ENCODE measurements around the gene NKX2-3. TPM values are rescaled to one million over a fixed set of nuclear protein-coding genes. Genes with fewer than 3 reads are reported as not detected.

The NKX2-3 gene
- total RNA-seq, 1 donor from 2014 or later, result not detected

GRCh38 chr10:99536338-99537085 lies 3.8 kb downstream of the NKX2-3 start:
- intact Hi-C loops (cut with DNase I), result no loop called here
- ATAC-seq (ENCODE audit: poor library complexity) (no peak), DNase-seq (no peak)

DNA sequence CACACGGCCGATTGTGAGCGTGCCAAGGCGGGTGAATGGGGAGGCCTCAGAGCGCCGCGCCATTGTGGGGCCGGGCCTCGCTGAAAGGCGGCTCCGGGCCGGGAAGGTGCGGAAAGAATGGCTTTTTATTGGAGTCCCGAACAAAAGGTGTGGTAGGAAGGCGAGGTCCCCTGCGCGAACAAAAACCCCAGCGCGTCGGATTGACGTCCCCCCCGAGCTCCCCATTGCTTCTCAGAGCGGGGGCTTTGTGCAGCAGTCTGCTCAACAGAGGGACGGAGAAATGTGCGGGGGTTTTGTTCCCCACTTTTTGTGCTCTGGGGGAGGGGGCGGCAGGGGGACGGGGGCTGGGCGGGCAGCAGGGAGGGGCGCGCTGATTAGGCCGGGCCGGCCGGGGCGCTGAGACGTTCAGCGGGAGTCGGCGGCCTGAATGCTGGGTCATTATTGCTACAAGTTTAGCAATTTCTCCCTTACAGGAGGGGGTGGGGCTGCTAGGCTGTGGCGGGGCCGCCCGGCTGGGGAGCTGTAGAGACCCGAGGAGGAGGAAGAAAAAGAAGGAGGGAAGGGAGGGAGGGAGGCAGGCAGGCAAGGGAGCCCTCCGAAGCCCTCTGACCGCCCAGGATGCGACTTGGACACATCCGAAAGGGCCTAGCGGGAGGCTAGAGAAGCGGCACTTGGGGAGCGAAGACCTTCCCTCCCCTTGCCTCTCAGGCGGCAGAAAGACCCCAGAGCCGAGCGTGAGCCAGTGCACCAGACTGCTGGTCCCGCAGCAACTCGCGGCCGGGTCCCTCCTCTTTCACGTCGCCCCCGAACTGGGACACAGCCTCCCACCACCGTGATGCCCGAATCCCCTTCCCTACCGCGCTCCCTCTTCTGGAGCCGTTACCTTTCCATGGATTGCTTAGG lies 4.6 kb downstream of the NKX2-3 start:
- ATAC-seq (ENCODE audit: poor library complexity) (no peak), DNase-seq (peak; percentile 42)
- intact Hi-C loops (cut with DNase I), result no loop called here

- no peak for ATAC-seq (ENCODE audit: poor library complexity)
- DNase-seq, result no peak
- intact Hi-C loops (cut with DNase I), result no loop called here
Observed at GRCh38 chr10:99537989-99538917, 5.5 kb downstream of the NKX2-3 start.

- no peak for DNase-seq
Observed at GRCh38 chr10:99539120-99539519, 6.4 kb downstream of the NKX2-3 start.

GRCh38 chr10:99539820-99540219 lies 7.1 kb downstream of the NKX2-3 start:
- intact Hi-C loops (cut with DNase I), result no loop called here

More at GRCh38 chr10:99539120-99539519, 6.4 kb downstream of the NKX2-3 start:
- intact Hi-C loops (cut with DNase I), result no loop called here
- ATAC-seq (ENCODE audit: poor library complexity), result no peak

GRCh38 chr10:99540306-99540656 lies 7.5 kb downstream of the NKX2-3 start:
- no peak for DNase-seq
- intact Hi-C loops (cut with DNase I), result no loop called here
- no peak for ATAC-seq (ENCODE audit: poor library complexity)

More at GRCh38 chr10:99539820-99540219, 7.1 kb downstream of the NKX2-3 start:
- DNase-seq, result no peak
- ATAC-seq (ENCODE audit: poor library complexity), result no peak

DNA sequence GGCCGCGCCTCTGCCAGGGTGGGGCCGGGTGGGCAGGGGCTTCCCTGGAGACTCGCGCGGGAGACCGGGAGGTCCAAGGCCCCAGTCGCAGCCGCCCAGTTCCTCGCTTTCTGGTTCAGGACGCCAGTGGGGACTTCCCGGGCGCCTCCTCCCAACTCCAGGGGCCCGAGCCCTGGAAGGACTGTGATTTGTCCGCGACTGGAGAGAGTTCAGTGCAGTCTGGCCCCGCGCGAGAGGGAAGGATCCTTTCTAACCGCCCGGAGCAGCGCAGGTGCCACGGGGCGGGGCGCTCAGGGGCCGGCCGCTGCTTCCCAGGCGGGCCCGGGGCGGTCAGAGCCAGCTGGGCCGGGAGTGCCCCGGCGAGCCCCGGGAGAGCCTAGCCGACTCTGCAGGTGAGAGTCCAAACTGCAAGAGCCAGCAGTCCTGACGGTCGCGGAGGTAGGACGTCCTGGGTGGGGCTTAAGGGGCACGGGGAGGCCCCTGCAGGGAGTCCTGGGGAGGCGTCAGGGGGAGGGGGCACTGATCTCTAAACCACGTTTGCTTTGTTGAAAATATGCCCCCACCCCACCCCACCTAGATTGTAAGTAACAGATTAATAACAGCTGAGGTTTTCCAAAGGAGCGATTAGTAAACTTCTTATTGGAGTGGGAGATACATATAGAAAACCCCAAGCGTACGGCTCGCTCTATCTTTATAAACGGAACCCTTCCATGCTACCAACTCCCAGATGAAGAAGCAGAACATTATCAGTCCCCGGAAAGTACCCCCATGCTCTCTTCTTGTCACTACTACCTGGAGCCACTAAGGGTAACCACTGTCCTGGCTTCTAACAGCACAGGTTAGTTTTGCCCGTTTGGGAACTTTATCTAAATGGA lies 8.2 kb downstream of the NKX2-3 start:
- intact Hi-C loops (cut with DNase I), result no loop called here
- DNase-seq (no peak), ATAC-seq (ENCODE audit: poor library complexity) (no peak)

- ATAC-seq (ENCODE audit: poor library complexity) (no peak), DNase-seq (no peak)
- intact Hi-C loops (cut with DNase I), result no loop called here
Observed at GRCh38 chr10:99544322-99544721, 11.6 kb downstream of the NKX2-3 start.

- ATAC-seq (ENCODE audit: poor library complexity) (no peak), DNase-seq (no peak)
- intact Hi-C loops (cut with DNase I), result no loop called here
Observed at GRCh38 chr10:99548041-99548530, 15.3 kb downstream of the NKX2-3 start.

- intact Hi-C loops (cut with DNase I), result no loop called here
- no peak for DNase-seq
- ATAC-seq (ENCODE audit: poor library complexity), result no peak
Observed at GRCh38 chr10:99551158-99551557, 18.4 kb downstream of the NKX2-3 start.

GRCh38 chr10:99551616-99552015 lies 18.9 kb downstream of the NKX2-3 start:
- intact Hi-C loops (cut with DNase I), result no loop called here
- DNase-seq (no peak), ATAC-seq (ENCODE audit: poor library complexity) (no peak)

DNA sequence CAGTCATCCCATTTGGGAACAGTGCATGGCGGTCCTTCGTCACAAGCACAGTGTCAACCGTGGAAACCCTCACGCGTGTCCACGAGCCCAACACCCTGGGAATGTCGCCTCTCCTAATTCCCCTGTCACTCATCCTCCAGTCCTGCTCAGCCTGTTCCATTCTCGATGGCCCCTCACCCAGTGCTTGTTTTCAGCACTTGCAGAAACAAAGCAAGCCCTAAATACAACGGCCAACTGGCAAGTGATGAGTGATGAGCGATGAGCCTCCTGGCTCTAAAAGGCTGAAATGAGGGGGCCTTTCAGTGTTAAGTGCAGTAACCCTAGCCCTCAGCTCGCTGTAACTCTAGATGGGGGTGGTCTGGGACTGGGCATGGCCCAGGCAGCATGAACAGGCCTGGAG lies 22.6 kb downstream of the NKX2-3 start:
- ATAC-seq (ENCODE audit: poor library complexity) (no peak), DNase-seq (no peak)
- intact Hi-C loops (cut with DNase I), result no loop called here

DNA sequence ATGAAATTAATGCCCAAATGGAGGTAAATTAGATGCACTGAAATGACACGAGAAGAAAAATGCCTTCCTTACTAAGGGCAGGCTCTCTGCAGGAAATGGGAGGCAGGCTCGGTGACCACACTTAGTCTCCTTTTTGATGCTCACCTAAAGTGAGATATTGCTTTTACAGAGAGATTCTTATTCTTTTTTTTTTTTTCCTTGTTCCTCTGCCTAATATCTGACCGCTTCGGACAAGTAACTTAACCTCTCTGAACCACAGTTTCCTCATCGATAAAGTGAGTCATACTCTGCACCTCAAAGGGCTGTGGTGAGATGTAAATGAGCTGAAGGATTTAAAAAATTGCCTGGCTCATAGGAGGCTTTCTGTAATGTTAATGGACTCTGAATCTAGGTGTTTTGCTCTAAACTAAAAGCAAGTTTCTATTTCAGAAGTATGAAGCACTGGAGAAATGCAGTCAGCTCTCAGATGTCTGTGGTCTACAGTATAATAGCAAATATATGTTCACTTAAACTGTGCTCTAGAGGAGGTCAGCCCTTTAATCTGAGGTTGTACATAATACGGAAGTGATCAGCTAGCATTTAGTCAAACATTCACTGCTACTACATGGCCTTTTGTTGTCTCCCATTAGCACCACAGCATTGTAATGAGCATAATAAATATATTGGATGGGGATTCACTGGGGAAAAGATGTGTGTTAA lies 23.2 kb downstream of the NKX2-3 start:
- no peak for ATAC-seq (ENCODE audit: poor library complexity)
- no peak for DNase-seq
- intact Hi-C loops (cut with DNase I), result no loop called here

DNA sequence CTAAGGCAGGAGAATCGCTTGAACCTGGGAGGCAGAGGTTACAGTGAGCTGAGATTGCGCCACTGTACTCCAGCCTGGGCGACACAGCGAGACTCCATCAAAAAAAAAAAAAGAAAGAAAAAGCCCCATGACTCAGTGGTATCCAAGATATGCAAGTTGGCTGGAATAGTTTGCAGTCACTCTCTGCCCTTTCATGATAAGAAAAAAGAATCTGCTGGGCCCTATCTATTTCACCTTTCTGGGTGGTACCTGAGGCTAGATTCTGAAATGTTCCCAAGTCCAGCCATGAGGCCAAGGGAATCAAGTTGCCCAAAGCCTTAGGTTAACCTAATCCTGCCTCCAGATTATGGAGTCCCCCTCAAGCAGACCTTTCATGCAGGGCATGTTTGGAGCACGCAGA lies 24.3 kb downstream of the NKX2-3 start:
- DNase-seq, result no peak
- ATAC-seq (ENCODE audit: poor library complexity), result no peak
- intact Hi-C loops (cut with DNase I), result no loop called here

GRCh38 chr10:99558708-99559107 lies 26.0 kb downstream of the NKX2-3 start:
- intact Hi-C loops (cut with DNase I), result no loop called here
- DNase-seq (no peak), ATAC-seq (ENCODE audit: poor library complexity) (no peak)

DNA sequence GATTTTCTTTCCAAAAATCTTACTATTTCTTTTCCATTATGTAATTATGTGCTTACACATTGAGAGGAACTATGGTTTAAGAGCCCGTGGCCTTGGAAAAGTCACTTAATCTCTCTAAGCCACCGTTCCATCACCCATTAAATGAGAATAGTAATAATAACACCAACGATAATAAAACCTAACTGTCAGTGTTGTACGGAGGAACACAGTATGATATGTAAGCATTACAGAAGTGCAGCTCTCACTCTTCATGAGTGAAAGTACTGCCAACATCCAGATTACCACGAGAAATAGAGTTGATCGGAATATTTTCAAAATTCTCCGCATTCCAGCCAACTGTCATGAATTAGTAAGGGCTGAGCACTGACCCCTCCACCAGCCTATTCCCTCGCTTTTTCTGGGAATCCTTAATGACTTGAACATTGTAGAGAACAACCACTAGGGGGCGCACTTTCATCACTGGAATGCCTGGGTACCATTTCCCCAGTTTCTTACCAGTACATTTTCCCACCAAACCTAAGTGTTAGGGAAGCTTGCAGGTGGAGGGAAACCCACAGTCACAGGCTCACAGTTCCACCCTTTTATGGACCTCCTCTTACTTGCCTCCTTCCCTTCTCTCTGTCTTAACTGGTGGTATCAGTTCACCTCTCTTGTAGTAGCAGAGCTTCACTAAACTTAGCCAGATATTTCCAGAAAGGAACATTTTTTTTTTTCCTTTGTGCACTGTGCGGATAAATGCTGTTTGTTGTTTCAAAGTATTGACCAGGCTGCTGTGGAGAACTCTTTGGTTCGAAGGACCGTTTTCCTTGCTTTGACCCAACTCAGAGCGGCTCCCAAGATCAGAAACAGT lies 27.8 kb downstream of the NKX2-3 start:
- intact Hi-C loops (cut with DNase I), result no loop called here
- DNase-seq (no peak), ATAC-seq (ENCODE audit: poor library complexity) (no peak)

All from Right ventricle myocardium superior (tissue), 1 donor.